ENCODE data around the gene C14orf180. TPM values are rescaled to one million over a fixed set of nuclear protein-coding genes. Genes with fewer than 3 reads are reported as not detected.

The C14orf180 gene
- total and polyA plus RNA-seq, 2 experiments from 2014 or later = not detected

- Histone ChIP-seq H3K9me3 (ENCODE audit: low read depth) (no peaks in the 10 kb centered on the region), H3K4me1 (ENCODE audit: insufficient read depth) (no peaks in the 10 kb centered on the region), H3K27me3 (replicated peaks; ENCODE audit: insufficient read depth) (no peaks in the 10 kb centered on the region), H3K4me3 (no peak overlapping the region), H3K79me2 (ENCODE audit: insufficient read depth) (no peaks in the 10 kb centered on the region), H3K27ac (no peak overlapping the region), H3K9ac (no peak overlapping the region), H3K36me3 (ENCODE audit: low read depth) (no peaks in the 10 kb centered on the region), H3K4me2 (ENCODE audit: unreplicated experiment) (no peak overlapping the region), H3F3A (ENCODE audit: insufficient read depth) (no peaks in the 10 kb centered on the region), H2AFZ (no peak overlapping the region), H4K20me1 (ENCODE audit: insufficient read depth) (no peaks in the 10 kb centered on the region), H3K9me2 (ENCODE audit: insufficient read depth) (no peaks in the 10 kb centered on the region)
- in situ Hi-C loops (cut with MboI) = no loop called here
- WGBS, 2 experiments (ENCODE audit: low coverage in 1 of 2, low lambda C conversion rate in 2 of 2, missing lambda C conversion rate in 2 of 2) = 69 to 74% methylated on average over 19 to 26 of the region's 26 CpGs
- TF ChIP-seq EZH2 (IDR thresholded peaks at IDR 0.05; ENCODE audit: insufficient read depth, poor library complexity, severe bottlenecking) (no peak), EZH2phosphoT487 (IDR thresholded peaks at IDR 0.05; ENCODE audit: insufficient read depth, low read depth) (no peak)
- DNase-seq = no peak
Measured at GRCh38 chr14:104591506-104592291, 12.1 kb downstream of the C14orf180 start.

- Histone ChIP-seq H3K4me1 (ENCODE audit: insufficient read depth) (no peaks in the 10 kb centered on the region), H3K27me3 (replicated peaks; ENCODE audit: insufficient read depth) (no peaks in the 10 kb centered on the region), H3K27ac (no peak overlapping the region), H3F3A (ENCODE audit: insufficient read depth) (no peaks in the 10 kb centered on the region), H3K9me2 (ENCODE audit: insufficient read depth) (no peaks in the 10 kb centered on the region), H3K4me2 (ENCODE audit: unreplicated experiment) (no peak overlapping the region), H2AFZ (no peak overlapping the region), H3K9me3 (ENCODE audit: low read depth) (no peaks in the 10 kb centered on the region), H4K20me1 (ENCODE audit: insufficient read depth) (no peaks in the 10 kb centered on the region), H3K9ac (no peak overlapping the region), H3K79me2 (ENCODE audit: insufficient read depth) (no peaks in the 10 kb centered on the region), H3K4me3 (no peak overlapping the region), H3K36me3 (ENCODE audit: low read depth) (no peaks in the 10 kb centered on the region)
- WGBS, 2 experiments (ENCODE audit: low coverage in 1 of 2, low lambda C conversion rate in 2 of 2, missing lambda C conversion rate in 2 of 2) = 63 to 65% methylated on average over 3 of the region's 3 CpGs
- TF ChIP-seq EZH2phosphoT487 (IDR thresholded peaks at IDR 0.05; ENCODE audit: insufficient read depth, low read depth) (no peak), EZH2 (IDR thresholded peaks at IDR 0.05; ENCODE audit: insufficient read depth, poor library complexity, severe bottlenecking) (no peak)
- in situ Hi-C loops (cut with MboI) = no loop called here
- DNase-seq = no peak
Measured at GRCh38 chr14:104592292-104592672, 12.7 kb downstream of the C14orf180 start.

- Histone ChIP-seq H3F3A (ENCODE audit: insufficient read depth) (no peaks in the 10 kb centered on the region), H3K27me3 (replicated peaks; ENCODE audit: insufficient read depth) (no peaks in the 10 kb centered on the region), H2AFZ (no peak overlapping the region), H3K36me3 (ENCODE audit: low read depth) (no peaks in the 10 kb centered on the region), H3K79me2 (ENCODE audit: insufficient read depth) (no peaks in the 10 kb centered on the region), H3K9me2 (ENCODE audit: insufficient read depth) (no peaks in the 10 kb centered on the region), H3K4me2 (ENCODE audit: unreplicated experiment) (no peak overlapping the region), H3K9me3 (ENCODE audit: low read depth) (no peaks in the 10 kb centered on the region), H4K20me1 (ENCODE audit: insufficient read depth) (no peaks in the 10 kb centered on the region), H3K4me1 (ENCODE audit: insufficient read depth) (no peaks in the 10 kb centered on the region), H3K9ac (no peak overlapping the region), H3K4me3 (no peak overlapping the region), H3K27ac (no peak overlapping the region)
- TF ChIP-seq EZH2phosphoT487 (IDR thresholded peaks at IDR 0.05; ENCODE audit: insufficient read depth, low read depth) = no peak
- TF ChIP-seq EZH2 (IDR thresholded peaks at IDR 0.05; ENCODE audit: insufficient read depth, poor library complexity, severe bottlenecking) = no peak
- in situ Hi-C loops (cut with MboI) = no loop called here
- 42% methylated on average over 8 of the region's 8 CpGs for WGBS, 2 experiments (ENCODE audit: low coverage in 1 of 2, low lambda C conversion rate in 2 of 2, missing lambda C conversion rate in 2 of 2)
- DNase-seq = no peak
Measured at GRCh38 chr14:104592785-104593184, 13.2 kb downstream of the C14orf180 start.

DNA sequence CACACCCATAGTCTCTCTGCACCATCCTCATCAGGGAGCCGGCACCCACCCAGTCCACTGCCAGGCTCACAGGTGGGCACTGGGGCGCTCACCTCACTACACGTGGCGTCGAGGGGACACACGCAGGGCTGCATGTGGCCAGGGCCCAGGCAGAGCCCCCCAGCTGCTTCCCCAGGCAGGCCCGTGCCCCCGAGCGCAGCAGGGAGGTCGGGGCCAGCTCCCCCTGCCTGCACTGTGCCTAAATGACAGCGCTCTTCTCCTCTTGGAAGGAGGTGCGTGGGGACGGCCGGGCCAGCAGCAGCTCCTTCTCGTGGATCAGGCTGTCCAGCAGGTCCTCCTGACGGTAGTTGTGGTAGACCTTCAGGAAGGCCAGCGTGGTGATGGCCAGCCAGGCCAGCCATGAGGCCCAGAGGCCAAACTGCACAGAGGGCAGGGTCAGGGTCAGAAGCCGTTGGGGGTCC lies 13.7 kb downstream of the C14orf180 start:
- DNase-seq = no peak
- in situ Hi-C loops (cut with MboI) = no loop called here

More for the DNA sequence above, 13.7 kb downstream of the C14orf180 start:
- Histone ChIP-seq H3F3A (ENCODE audit: insufficient read depth) (no peaks in the 10 kb centered on the region), H3K79me2 (ENCODE audit: insufficient read depth) (no peaks in the 10 kb centered on the region), H3K9ac (no peak overlapping the region), H3K36me3 (ENCODE audit: low read depth) (no peaks in the 10 kb centered on the region), H3K4me3 (no peak overlapping the region), H3K27ac (no peak overlapping the region), H2AFZ (no peak overlapping the region), H3K9me2 (ENCODE audit: insufficient read depth) (no peaks in the 10 kb centered on the region), H3K4me1 (ENCODE audit: insufficient read depth) (no peaks in the 10 kb centered on the region), H4K20me1 (ENCODE audit: insufficient read depth) (no peaks in the 10 kb centered on the region), H3K27me3 (replicated peaks; ENCODE audit: insufficient read depth) (no peaks in the 10 kb centered on the region; the same call in 1 of the 2 replicates), H3K4me2 (ENCODE audit: unreplicated experiment) (no peak overlapping the region), H3K9me3 (ENCODE audit: low read depth) (no peaks in the 10 kb centered on the region)
- WGBS, 2 experiments (ENCODE audit: low coverage in 1 of 2, low lambda C conversion rate in 2 of 2, missing lambda C conversion rate in 2 of 2) = 59 to 61% methylated on average over 17 to 18 of the region's 18 CpGs
- TF ChIP-seq EZH2 (IDR thresholded peaks at IDR 0.05; ENCODE audit: insufficient read depth, poor library complexity, severe bottlenecking) = no peak
- TF ChIP-seq EZH2phosphoT487 (IDR thresholded peaks at IDR 0.05; ENCODE audit: insufficient read depth, low read depth) = no peak
